IMR-90 (cell line): ENCODE data around the gene CASP1. TPM values are rescaled to one million over a fixed set of nuclear protein-coding genes. Genes with fewer than 3 reads are reported as not detected.

Experiments used
- ATAC-seq: fragments of 200-7000 bp; cut with Tn5 transposase; 2 replicates; pipeline ENCODE4 v1.9.1; 2020; ENCODE audit warnings: low read depth, mild to moderate bottlenecking, moderate library complexity
- BruUV-seq: library from RNA; stranded (reverse); fragments of 400-500 nt; replicated peaks from 2 replicates; lab custom pipeline; 2021; lab: Mats Ljungman, UMichigan
- CTCF ChIA-PET: fragments of 300-600 bp; formaldehyde crosslinking; extraction: SDS; loops from one replicate; lab custom pipeline; 2021; ENCODE audit warnings: antibody characterized with exemption; lab: Yijun Ruan, JAX
- POLR2A ChIA-PET: fragments of 300-600 bp; sonication (Branson Sonifier 250); formaldehyde crosslinking; loops from one replicate; lab custom pipeline; 2022; ENCODE audit warnings: antibody characterized with exemption; ENCODE audit not compliant: unreplicated experiment; lab: Charles Lee
- DNase-seq: peaks from one replicate; pipeline ENCODE4 v3.0.0; 2013
- H2AFZ ChIP-seq: replicated peaks from 2 replicates; pipeline ENCODE3; 2013; ENCODE audit warnings: low read length, mild to moderate bottlenecking; ENCODE audit not compliant: poor library complexity
- H2AK5ac ChIP-seq: 2 replicates; pipeline ENCODE4 v1.6.1; 2013; ENCODE audit warnings: low read depth, low read length, inconsistent platforms
- H2AK9ac ChIP-seq: replicated peaks from 2 replicates; pipeline ENCODE3; 2013; ENCODE audit warnings: mild to moderate bottlenecking, low read depth, low read length, moderate library complexity; ENCODE audit not compliant: poor library complexity
- H2BK120ac ChIP-seq: 2 replicates; pipeline ENCODE4 v1.6.1; 2013; ENCODE audit warnings: low read depth, low read length, inconsistent platforms
- H2BK15ac ChIP-seq: 3 replicates; pipeline ENCODE4 v1.6.1; 2013; ENCODE audit warnings: low read depth, low read length, inconsistent platforms
- H2BK20ac ChIP-seq: 2 replicates; pipeline ENCODE4 v1.6.1; 2013; ENCODE audit warnings: low read depth, mild to moderate bottlenecking, inconsistent platforms, low read length, moderate library complexity
- H2BK5ac ChIP-seq: 2 replicates; pipeline ENCODE4 v1.6.1; 2013; ENCODE audit warnings: mild to moderate bottlenecking, low read depth, low read length, inconsistent platforms; ENCODE audit not compliant: poor library complexity, severe bottlenecking
- H3K14ac ChIP-seq: replicated peaks from 2 replicates; pipeline ENCODE4 v1.6.1; 2013; ENCODE audit warnings: low read depth, low read length, inconsistent platforms
- H3K18ac ChIP-seq: 2 replicates; pipeline ENCODE4 v1.6.1; 2013; ENCODE audit warnings: low read depth, low read length, control low read depth
- H3K23ac ChIP-seq: 2 replicates; pipeline ENCODE4 v1.6.1; 2013; ENCODE audit warnings: low read depth, low read length, inconsistent platforms
- H3K27ac ChIP-seq: 2 replicates; pipeline ENCODE4 v1.5.1; 2013; ENCODE audit warnings: mild to moderate bottlenecking, control low read depth, low read length; ENCODE audit not compliant: insufficient read depth
- H3K27me3 ChIP-seq: 2 replicates; pipeline ENCODE4 v1.6.1; 2013; ENCODE audit warnings: low read length; ENCODE audit not compliant: control insufficient read depth, insufficient read depth
- H3K36me3 ChIP-seq: 2 replicates; pipeline ENCODE4 v1.6.1; 2013; ENCODE audit warnings: low read length, mixed read lengths; ENCODE audit not compliant: control insufficient read depth, insufficient read depth
- H3K4ac ChIP-seq: 2 replicates; pipeline ENCODE4 v1.6.1; 2013; ENCODE audit warnings: low read depth, low read length, inconsistent platforms
- H3K4me1 ChIP-seq: 2 replicates; pipeline ENCODE4 v1.6.1; 2013; ENCODE audit warnings: low read length, mixed read lengths; ENCODE audit not compliant: control insufficient read depth, insufficient read depth
- H3K4me2 ChIP-seq: 2 replicates; pipeline ENCODE4 v1.6.1; 2013; ENCODE audit warnings: low read depth, mild to moderate bottlenecking, control low read depth, low read length, moderate library complexity
- H3K4me3 ChIP-seq: 2 replicates; pipeline ENCODE4 v1.5.1; 2013; ENCODE audit warnings: low read depth, mild to moderate bottlenecking, control low read depth, low read length, moderate library complexity; ENCODE audit not compliant: insufficient read depth
- H3K56ac ChIP-seq: 2 replicates; pipeline ENCODE4 v1.6.1; 2013; ENCODE audit warnings: low read length, inconsistent platforms; ENCODE audit not compliant: insufficient read depth; ENCODE audit errors: extremely low read depth
- H3K79me1 ChIP-seq, 2 experiments: 2 replicates each; pipeline ENCODE4 v1.6.1; 2013; ENCODE audit warnings: low read length in 2 of 2, inconsistent platforms in 1 of 2, low read depth in 1 of 2
- H3K9ac ChIP-seq: 2 replicates; pipeline ENCODE4 v1.6.1; 2013; ENCODE audit warnings: low read depth, low read length, control low read depth
- H3K9me1 ChIP-seq: 2 replicates; pipeline ENCODE4 v1.6.1; 2013; ENCODE audit warnings: low read length, inconsistent platforms; ENCODE audit not compliant: insufficient read depth
- H3K9me3 ChIP-seq: 2 replicates; pipeline ENCODE4 v1.6.1; 2013; ENCODE audit warnings: low read length; ENCODE audit not compliant: control insufficient read depth, insufficient read depth
- H4K20me1 ChIP-seq: 2 replicates; pipeline ENCODE4 v1.6.1; 2013; ENCODE audit warnings: low read length, inconsistent platforms; ENCODE audit not compliant: insufficient read depth
- H4K5ac ChIP-seq: 2 replicates; pipeline ENCODE4 v1.6.1; 2013; ENCODE audit warnings: mild to moderate bottlenecking, low read depth, low read length, control low read depth
- H4K8ac ChIP-seq, 2 experiments: 2 replicates each; pipeline ENCODE4 v1.6.1; 2013; ENCODE audit warnings: low read depth in 2 of 2, low read length in 2 of 2, control low read depth in 1 of 2, inconsistent platforms in 1 of 2
- H4K91ac ChIP-seq: 2 replicates; pipeline ENCODE4 v1.6.1; 2013; ENCODE audit warnings: low read depth, low read length, inconsistent platforms; ENCODE audit not compliant: insufficient read depth
- BHLHE40 ChIP-seq: fragments of 150-350 bp; IDR thresholded peaks from 2 replicates; pipeline ENCODE4 v1.6.1; 2016; ENCODE audit warnings: mild to moderate bottlenecking, low read depth, low read length
- CEBPB ChIP-seq: IDR thresholded peaks from 2 replicates; pipeline ENCODE4 v1.6.1; 2012; ENCODE audit warnings: low read depth, low read length, improper control_type of control experiment
- CHD1 ChIP-seq: IDR thresholded peaks from 2 replicates; pipeline ENCODE4 v1.6.1; 2012; ENCODE audit warnings: low read depth, low read length, improper control_type of control experiment
- CTCF ChIP-seq: conservative IDR thresholded peaks from 2 replicates; pipeline ENCODE4 v1.5.1; 2012; ENCODE audit warnings: mild to moderate bottlenecking, low read depth, low read length, improper control_type of control experiment
- ELK1 ChIP-seq: fragments of 150-350 bp; IDR thresholded peaks from 2 replicates; pipeline ENCODE4 v1.6.1; 2016; ENCODE audit warnings: low read depth, mild to moderate bottlenecking, low read length, moderate library complexity, borderline replicate concordance
- FOS ChIP-seq: fragments of 150-350 bp; IDR thresholded peaks from 2 replicates; pipeline ENCODE4 v1.6.1; 2016; ENCODE audit warnings: low read depth, low read length
- MAFK ChIP-seq: IDR thresholded peaks from 2 replicates; pipeline ENCODE4 v1.6.1; 2012; ENCODE audit warnings: low read depth, low read length, improper control_type of control experiment
- MAZ ChIP-seq: IDR thresholded peaks from 2 replicates; pipeline ENCODE4 v1.6.1; 2012; ENCODE audit warnings: low read depth, mild to moderate bottlenecking, low read length, improper control_type of control experiment, moderate library complexity, borderline replicate concordance
- MXI1 ChIP-seq: IDR thresholded peaks from 2 replicates; pipeline ENCODE4 v1.6.1; 2012; ENCODE audit warnings: low read depth, mild to moderate bottlenecking, low read length, moderate library complexity, borderline replicate concordance
- NFE2L2 ChIP-seq: fragments of 150-350 bp; IDR thresholded peaks from 2 replicates; pipeline ENCODE4 v1.6.1; 2016; ENCODE audit warnings: low read depth, mild to moderate bottlenecking, low read length
- POLR2A ChIP-seq: IDR thresholded peaks from 2 replicates; pipeline ENCODE4 v1.6.1; 2012; ENCODE audit warnings: mild to moderate bottlenecking, low read depth, low read length
- RAD21 ChIP-seq: IDR thresholded peaks from 2 replicates; pipeline ENCODE4 v1.6.1; 2012; ENCODE audit warnings: low read length, improper control_type of control experiment
- RCOR1 ChIP-seq: IDR thresholded peaks from 2 replicates; pipeline ENCODE4 v1.6.1; 2012; ENCODE audit warnings: mild to moderate bottlenecking, low read length, improper control_type of control experiment; ENCODE audit not compliant: insufficient replicate concordance
- RFX5 ChIP-seq: IDR thresholded peaks from 2 replicates; pipeline ENCODE4 v1.8.0; 2012; ENCODE audit warnings: low read depth, mild to moderate bottlenecking, low read length, moderate library complexity
- SMC3 ChIP-seq: fragments of 150-350 bp; IDR thresholded peaks from 2 replicates; pipeline ENCODE4 v1.6.1; 2016; ENCODE audit warnings: low read depth, mild to moderate bottlenecking, antibody characterized with exemption, low read length, moderate library complexity
- USF2 ChIP-seq: fragments of 150-350 bp; IDR thresholded peaks from 2 replicates; pipeline ENCODE4 v1.6.1; 2017; ENCODE audit warnings: mild to moderate bottlenecking, antibody characterized with exemption, low read length, low read depth
- WGBS, 2 experiments: methylation state at CpG; one replicate each; pipeline versions ENCODE4 v1.1.5 to v1.1.7; 2013; ENCODE audit warnings: missing lambda C conversion rate in 2 of 2; ENCODE audit not compliant: insufficient read length in 1 of 2; ENCODE audit errors: extremely low coverage in 2 of 2; 5-methylcytosine and 5-hydroxymethylcytosine counted together
- dilution Hi-C: fragments of 300-500 bp; cut with HindIII; formaldehyde crosslinking; loops from one replicate; pipeline ENCODE4 v1.14.3; 2018; ENCODE audit warnings: low sequenced_read_pairs; ENCODE audit not compliant: unreplicated experiment
- in situ Hi-C: fragments of 300-500 bp; cut with MboI; formaldehyde crosslinking; loops from 3 replicates; pipeline ENCODE4 v1.14.3; 2019; ENCODE audit warnings: low sequenced_read_pairs, inconsistent platforms, mixed read lengths
- intact Hi-C: fragments of 100-400 bp; cut with micrococcal nuclease; formaldehyde crosslinking; loops from 2 replicates; pipeline ENCODE4 v1.10.0; 2022
- polyA plus RNA-seq, 3 experiments: library from polyadenylated mRNA; depleted of rRNA; stranded (reverse); fragments of >200 nt; gene quantifications; 2 replicates each; pipeline ENCODE4 v1.2.3, GENCODE V29; 2012; ENCODE audit warnings: low replicate concordance in 1 of 3
- total RNA-seq: library from RNA; depleted of rRNA; stranded (reverse); fragments of >200 nt; gene quantifications from 2 replicates; pipeline ENCODE4 v1.2.3, GENCODE V29; 2012

CASP1 gene
- total and polyA plus RNA-seq, 2 of the 4 experiments (the other 2 are of a cell fraction) = 12.5 to 31.2 TPM

GRCh38 chr11:105070306-105070705, 35.4 kb upstream of the CASP1 start:
- H3K56ac ChIP-seq = no peak overlapping the region
- no peak overlapping the region for H2AK5ac ChIP-seq
- H3K27me3 ChIP-seq = no peaks in the 10 kb centered on the region
- no peaks in the 10 kb centered on the region for H3K79me1 ChIP-seq
- H2BK5ac ChIP-seq = no peak overlapping the region
- H3K9ac ChIP-seq = no peak overlapping the region
- in situ Hi-C loops (no loop called here), dilution Hi-C loops (no loop called here), intact Hi-C loops (no loop called here)
- H2BK20ac ChIP-seq = no peak overlapping the region
- H3K4ac ChIP-seq = no peak overlapping the region
- no peak overlapping the region for H3K4me2 ChIP-seq
- WGBS, 2 experiments = 100% methylated on average over 1 of the region's 4 CpGs; no CpG with 5 or more reads in 1 of the 2 experiments
- ATAC-seq = no peak
- no TSS peak for BruUV-seq
- H3K36me3 ChIP-seq = no peaks in the 10 kb centered on the region
- no peak overlapping the region for H2BK15ac ChIP-seq
- H2AFZ ChIP-seq = no peak overlapping the region
- H3K4me3 ChIP-seq = no peak overlapping the region
- CTCF ChIA-PET = no interaction called here
- H2BK120ac ChIP-seq = no peak overlapping the region
- no peak overlapping the region for H3K18ac ChIP-seq
- no peak overlapping the region for H4K5ac ChIP-seq
- H4K20me1 ChIP-seq = no peaks in the 10 kb centered on the region
- POLR2A ChIA-PET = no interaction called here
- H3K9me3 ChIP-seq = no peaks in the 10 kb centered on the region
- H2AK9ac ChIP-seq = no peak overlapping the region
- no peak overlapping the region for H4K91ac ChIP-seq
- H3K9me1 ChIP-seq = 0 out of 2 replicates have a peak, but pooled peaks cover 2% of the 10 kb centered on the region
- no peak overlapping the region for H3K14ac ChIP-seq
- no peak for DNase-seq
- H3K27ac ChIP-seq = no peak overlapping the region
- H3K4me1 ChIP-seq = no peaks in the 10 kb centered on the region; the same call in 1 of the 2 replicates
- no peak overlapping the region for H3K23ac ChIP-seq
- TF ChIP-seq FOS (no peak), BHLHE40 (no peak), MAFK (no peak), MAZ (no peak), POLR2A (no peak), USF2 (no peak), ELK1 (no peak), NFE2L2 (no peak), RCOR1 (no peak), CHD1 (no peak), CEBPB (no peak), SMC3 (no peak), RFX5 (no peak), MXI1 (no peak), CTCF (no peak), RAD21 (no peak)
- no peak overlapping the region for H4K8ac ChIP-seq
